ENCODE results near the gene CHDH. TPM values are rescaled to one million over a fixed set of nuclear protein-coding genes. Genes with fewer than 3 reads are reported as not detected.

Gene CHDH
- total RNA-seq, 1 donor from 2014 or later, result 0.64 TPM

GRCh38 chr3:53811143-53811927 is 34.9 kb downstream of the CHDH start:
- intact Hi-C loops (cut with micrococcal nuclease), result no loop called here

- intact Hi-C loops (cut with micrococcal nuclease), result no loop called here
Measured at GRCh38 chr3:53809764-53810400, 36.3 kb downstream of the CHDH start.

- intact Hi-C loops (cut with micrococcal nuclease), result no loop called here
Measured at GRCh38 chr3:53809267-53809666, 37.0 kb downstream of the CHDH start.

GRCh38 chr3:53808496-53808895 is 37.7 kb downstream of the CHDH start:
- intact Hi-C loops (cut with micrococcal nuclease), result no loop called here

- intact Hi-C loops (cut with micrococcal nuclease), result no loop called here
Measured at GRCh38 chr3:53807117-53807810, 39.0 kb downstream of the CHDH start.

GRCh38 chr3:53806182-53807116 is 39.8 kb downstream of the CHDH start:
- intact Hi-C loops (cut with micrococcal nuclease), result no loop called here

GRCh38 chr3:53805463-53806159 is 40.6 kb downstream of the CHDH start:
- intact Hi-C loops (cut with micrococcal nuclease), result no loop called here

GRCh38 chr3:53804697-53805462 is 41.3 kb downstream of the CHDH start:
- intact Hi-C loops (cut with micrococcal nuclease), result no loop called here

GRCh38 chr3:53803816-53804695 is 42.2 kb downstream of the CHDH start:
- intact Hi-C loops (cut with micrococcal nuclease), result no loop called here

GRCh38 chr3:53803124-53803815 is 42.9 kb downstream of the CHDH start:
- intact Hi-C loops (cut with micrococcal nuclease), result no loop called here

- intact Hi-C loops (cut with micrococcal nuclease), result no loop called here
Measured at GRCh38 chr3:53802256-53802880, 43.9 kb downstream of the CHDH start.

GRCh38 chr3:53801319-53801718 is 44.9 kb downstream of the CHDH start:
- intact Hi-C loops (cut with micrococcal nuclease), result no loop called here

GRCh38 chr3:53800041-53800906 is 45.9 kb downstream of the CHDH start:
- intact Hi-C loops (cut with micrococcal nuclease), result no loop called here

- intact Hi-C loops (cut with micrococcal nuclease), result no loop called here
Measured at GRCh38 chr3:53799338-53799865, 46.8 kb downstream of the CHDH start.

- intact Hi-C loops (cut with micrococcal nuclease), result no loop called here
Measured at GRCh38 chr3:53798144-53798543, 48.1 kb downstream of the CHDH start.

GRCh38 chr3:53795789-53796560 is 50.2 kb downstream of the CHDH start:
- intact Hi-C loops (cut with micrococcal nuclease), result no loop called here
